Stimulated activated CD4-positive, alpha-beta T cell treated with anti-CD3 and anti-CD28 coated beads, Interleukin-4, amount 100 ng/mL, for 1 hour (primary cell): ENCODE data around the gene PKNOX2.

ENCODE experiments used
- DNase-seq: peaks from one replicate; pipeline ENCODE4 v3.0.0-alpha.2; 2020

The PKNOX2 gene

DNA sequence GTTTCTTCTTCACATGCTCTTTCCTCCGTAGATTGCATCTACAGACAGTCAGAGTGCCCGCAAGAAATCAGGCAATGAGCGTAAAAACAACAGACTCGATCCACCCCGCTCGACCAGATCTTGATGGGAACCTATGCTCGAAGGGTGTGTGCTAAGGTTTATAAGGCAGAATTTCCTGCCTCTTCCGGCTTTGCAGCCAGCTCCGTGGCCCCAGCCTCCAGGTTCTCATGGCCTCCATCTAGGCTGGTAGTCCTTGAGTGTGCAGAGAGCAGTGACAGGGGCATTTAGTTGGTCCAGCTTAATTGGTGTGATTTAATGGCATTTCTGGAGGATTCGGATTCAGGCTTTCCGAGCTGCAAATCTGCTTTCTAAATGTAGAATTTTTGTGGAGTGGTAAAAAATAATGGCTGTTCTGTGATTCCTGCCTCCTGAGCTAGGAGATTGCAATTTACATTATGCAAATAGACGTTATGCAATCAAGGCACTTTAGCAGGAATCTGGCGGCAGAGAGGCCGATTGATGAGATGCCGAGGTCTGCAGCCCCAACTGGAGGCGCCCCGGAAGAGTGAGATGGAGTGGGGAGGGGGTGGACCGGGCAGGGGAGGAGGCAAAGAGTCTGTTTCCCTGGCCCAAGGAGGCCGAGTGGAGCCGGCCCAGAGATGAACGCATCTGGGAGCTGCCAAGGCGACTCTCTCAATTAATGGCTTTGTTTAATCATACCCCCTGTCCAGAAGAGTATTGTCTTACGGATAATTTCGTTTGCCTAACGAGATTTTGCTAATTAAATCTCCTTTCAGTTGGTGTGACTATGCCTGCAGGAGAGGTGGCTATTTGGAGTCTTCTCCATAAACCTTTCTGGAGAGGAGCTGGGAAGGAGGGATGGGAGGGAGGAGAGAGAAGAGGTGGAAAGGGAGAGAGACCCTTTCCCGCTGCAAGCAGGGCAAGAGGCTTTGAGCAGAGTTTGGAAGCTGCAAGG lies 75.3 kb downstream of the PKNOX2 start:
- no peak for DNase-seq

DNA sequence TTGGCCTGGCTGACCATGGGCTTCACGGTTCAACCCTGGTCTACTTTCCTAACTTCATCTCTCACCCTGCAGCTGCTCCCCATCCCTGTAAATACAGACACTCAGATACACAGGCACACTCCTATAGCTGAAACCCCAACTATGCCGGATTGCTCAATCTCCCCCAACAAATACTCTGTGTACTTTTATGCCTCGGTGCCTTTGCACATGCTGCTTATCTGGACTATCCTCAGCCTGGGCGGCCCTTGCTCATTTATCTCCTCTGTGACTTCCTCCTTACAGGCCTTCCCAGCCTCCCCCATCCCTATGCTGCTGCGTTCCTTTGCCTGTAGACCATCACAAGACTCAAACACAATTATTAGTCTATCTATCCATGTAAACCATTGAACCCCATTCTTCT lies 76.6 kb downstream of the PKNOX2 start:
- no peak for DNase-seq

- DNase-seq: no peak
Measured at GRCh38 chr11:125242141-125242775, 77.7 kb downstream of the PKNOX2 start.

GRCh38 chr11:125244166-125244565 lies 79.6 kb downstream of the PKNOX2 start:
- DNase-seq: no peak

GRCh38 chr11:125245299-125245698 lies 80.7 kb downstream of the PKNOX2 start:
- no peak for DNase-seq

- DNase-seq: no peak
Measured at GRCh38 chr11:125247431-125247830, 82.9 kb downstream of the PKNOX2 start.

- DNase-seq: no peak
Measured at GRCh38 chr11:125250318-125251213, 86.0 kb downstream of the PKNOX2 start.

DNA sequence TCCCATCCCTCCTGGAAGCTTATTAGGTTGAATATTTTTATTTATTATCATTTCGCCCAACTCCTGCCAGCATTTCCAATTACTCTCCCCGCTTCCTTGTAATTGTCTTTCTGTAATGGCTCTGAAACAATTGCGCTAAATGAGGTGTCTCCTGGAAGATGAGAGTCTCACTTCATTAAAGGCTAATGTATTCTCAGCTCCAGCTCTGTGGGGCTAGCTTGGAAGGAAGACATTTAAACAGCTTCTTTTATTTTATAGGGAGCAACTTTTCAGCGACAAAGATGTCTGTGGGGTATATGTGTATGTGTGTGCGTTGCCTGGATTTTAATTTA lies 86.6 kb downstream of the PKNOX2 start:
- no peak for DNase-seq

DNA sequence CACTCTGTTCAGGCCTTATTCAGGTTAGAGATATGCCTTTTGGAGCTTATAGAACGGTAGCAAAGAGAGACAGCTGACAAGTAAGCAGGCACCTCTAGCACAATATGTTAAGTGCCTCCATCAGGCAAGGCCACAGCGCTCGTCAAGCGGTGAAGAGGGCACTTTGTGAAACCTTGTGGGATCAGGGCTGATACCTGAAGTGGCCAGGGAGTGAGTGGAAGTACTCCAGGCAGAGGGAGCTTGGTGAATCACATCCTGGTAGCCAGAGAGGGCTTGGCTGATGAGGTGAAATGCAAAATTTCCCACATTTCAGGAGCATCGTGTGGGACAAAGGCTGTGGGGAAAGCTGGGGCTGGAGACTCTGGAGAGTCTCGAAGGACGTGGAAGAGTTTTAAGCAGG lies 87.4 kb downstream of the PKNOX2 start:
- DNase-seq: no peak

- DNase-seq: no peak
Measured at GRCh38 chr11:125253289-125253688, 88.7 kb downstream of the PKNOX2 start.

GRCh38 chr11:125253795-125254525 lies 89.4 kb downstream of the PKNOX2 start:
- no peak for DNase-seq

- no peak for DNase-seq
Measured at GRCh38 chr11:125256541-125257189, 92.1 kb downstream of the PKNOX2 start.

DNA sequence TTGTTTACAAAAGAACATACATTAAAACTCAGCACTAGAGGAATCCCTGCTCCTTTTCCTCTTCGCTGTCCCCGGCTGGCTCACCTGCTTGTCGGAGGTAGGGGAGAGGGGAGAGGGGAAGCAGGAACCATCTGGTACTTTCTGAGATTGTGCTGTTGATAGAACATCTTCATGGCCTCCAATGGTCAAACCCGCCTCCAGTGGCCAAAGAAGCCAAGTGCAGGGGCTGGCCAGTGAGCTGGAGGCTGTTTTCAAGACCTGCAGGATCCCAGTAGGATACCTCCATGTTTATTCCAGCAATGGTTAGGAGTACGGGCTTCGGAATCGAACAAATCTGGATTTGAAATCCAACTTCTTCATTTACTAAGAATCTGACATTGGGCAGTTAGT lies 92.6 kb downstream of the PKNOX2 start:
- DNase-seq: no peak

DNA sequence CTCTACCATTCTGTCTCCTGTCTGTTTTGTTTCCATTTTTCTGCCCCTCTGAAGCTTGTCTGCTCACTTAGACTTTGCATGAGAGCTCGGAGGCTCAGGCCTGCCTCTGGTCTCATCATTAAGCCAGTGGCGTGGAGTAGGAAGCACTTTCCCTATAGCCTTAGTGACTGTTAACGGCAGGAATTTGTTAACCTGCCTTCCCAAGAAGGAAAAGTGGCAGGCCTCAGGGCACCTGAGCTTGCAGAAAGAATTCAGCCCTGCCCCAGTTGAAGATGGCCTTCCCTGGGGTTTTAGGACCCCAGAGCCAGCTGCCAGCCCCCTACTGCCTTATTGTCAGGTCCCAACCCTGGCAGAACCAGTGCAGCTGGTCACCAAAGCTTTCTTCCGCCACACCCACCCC lies 93.2 kb downstream of the PKNOX2 start:
- DNase-seq: no peak

GRCh38 chr11:125258291-125259032 lies 93.9 kb downstream of the PKNOX2 start:
- DNase-seq: no peak

DNA sequence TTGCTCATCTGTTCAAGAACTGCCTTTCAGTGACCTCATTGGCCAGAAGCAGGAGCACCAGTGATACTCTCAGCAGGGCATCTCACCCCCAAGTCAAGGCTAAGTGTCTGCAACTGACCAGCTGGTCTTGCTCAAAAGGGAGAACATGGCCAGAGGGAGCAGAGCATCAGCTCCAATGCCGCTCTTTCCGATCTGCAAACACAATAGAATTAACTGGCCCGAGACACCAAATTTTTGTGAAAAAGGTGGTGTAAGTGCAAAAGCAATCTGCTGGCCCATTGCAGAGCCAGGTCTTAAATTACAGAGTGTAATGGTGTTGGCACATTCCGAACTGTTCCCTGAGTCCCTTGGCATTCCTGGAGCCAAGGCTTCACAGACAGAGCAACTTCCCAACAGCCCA lies 97.0 kb downstream of the PKNOX2 start:
- no peak for DNase-seq

DNA sequence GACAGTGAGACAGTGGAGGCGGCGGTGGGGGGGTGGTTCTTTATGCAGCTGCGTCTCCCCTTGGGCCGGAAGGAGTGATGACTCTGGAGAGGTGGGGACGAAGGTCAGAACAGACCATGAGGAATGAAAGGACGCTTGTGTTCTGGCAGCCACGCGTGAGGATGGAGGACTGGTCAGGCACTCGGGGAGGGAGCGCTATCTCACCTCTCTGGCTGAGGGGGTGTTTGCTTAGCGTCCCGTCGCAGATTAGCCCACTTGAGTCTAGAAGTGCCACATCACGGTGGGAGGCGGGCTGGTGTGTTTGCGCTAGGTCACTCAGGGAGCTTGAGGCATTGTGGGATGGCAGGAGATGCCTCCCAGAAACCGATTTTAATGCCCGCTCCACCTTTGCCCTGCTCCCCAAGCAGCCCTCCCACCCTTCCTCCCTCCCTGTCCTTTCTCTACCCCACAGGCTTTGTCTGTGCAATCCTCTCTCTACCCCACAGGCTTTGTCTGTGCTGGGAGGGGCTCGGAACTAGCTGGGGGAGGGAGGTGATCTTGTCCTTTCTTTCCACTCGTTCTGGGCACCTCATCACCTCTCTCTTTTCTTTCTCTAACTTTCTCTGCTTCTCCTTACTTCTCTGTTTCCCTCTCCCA lies 97.8 kb downstream of the PKNOX2 start:
- no peak for DNase-seq

DNA sequence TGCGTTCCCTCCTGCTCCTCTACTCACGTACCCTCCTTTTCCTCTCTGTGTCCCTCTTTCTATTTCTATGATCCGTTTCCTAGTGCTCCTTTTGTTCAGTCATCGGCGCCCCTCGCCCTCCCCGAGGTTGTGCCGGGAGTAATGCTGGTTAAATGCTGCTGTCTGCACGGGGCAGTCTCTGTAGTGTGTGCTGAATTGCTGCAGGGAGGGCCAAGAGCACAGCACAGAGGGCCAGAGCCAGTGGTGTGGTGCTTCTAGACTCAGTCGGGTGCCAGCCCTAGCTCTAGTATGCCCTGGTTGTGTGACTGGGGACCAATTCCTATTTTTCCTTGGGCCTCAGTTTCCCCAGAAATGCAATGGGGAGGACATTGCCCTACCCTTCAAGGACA lies 98.3 kb downstream of the PKNOX2 start:
- no peak for DNase-seq

DNA sequence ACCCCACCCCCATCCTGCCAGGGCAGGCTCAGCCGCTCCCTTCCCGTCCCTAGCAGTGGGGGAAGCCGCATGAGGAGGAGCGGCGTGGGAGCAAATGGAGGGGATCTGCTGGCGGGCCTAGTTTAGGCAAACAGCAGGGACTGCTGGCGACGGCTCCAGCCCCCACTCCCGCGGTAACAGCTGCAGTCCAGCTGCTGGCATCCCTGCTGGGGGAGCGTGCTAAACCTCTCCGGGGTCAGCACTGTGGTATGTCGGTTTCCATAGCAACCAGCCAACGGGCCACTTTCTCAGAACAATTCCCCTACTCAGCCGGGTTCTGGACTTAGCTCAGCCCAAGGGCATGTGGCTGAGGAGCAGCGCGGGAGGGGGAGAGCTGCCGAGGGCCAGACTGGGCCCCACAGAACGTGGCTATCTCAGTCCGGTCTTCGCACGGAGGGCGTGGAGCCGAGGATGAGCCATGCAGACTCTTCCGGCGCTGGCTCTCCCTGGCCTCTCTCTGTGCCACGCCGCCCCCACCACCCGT lies 98.8 kb downstream of the PKNOX2 start:
- no peak for DNase-seq
